Mucosa of descending colon (tissue), 3 donors: ENCODE data around the gene MAPKBP1. TPM values are rescaled to one million over a fixed set of nuclear protein-coding genes. Genes with fewer than 3 reads are reported as not detected.

ENCODE experiments used
- ATAC-seq: fragments of 200-7000 bp; cut with Tn5 transposase; one replicate; pipeline ENCODE4 v1.9.1; 2020; ENCODE audit warnings: mild to moderate bottlenecking, moderate library complexity
- DNase-seq, 3 donors: peaks; one replicate each; pipeline ENCODE4 v3.0.0-alpha.2; 2020
- H3K36me3 ChIP-seq: fragments of 200-600 bp; one replicate; pipeline ENCODE4 v1.8.0; 2021; ENCODE audit warnings: low read depth, mild to moderate bottlenecking
- H3K4me1 ChIP-seq: fragments of 200-600 bp; one replicate; pipeline ENCODE4 v1.8.0; 2021; ENCODE audit warnings: low read depth, mild to moderate bottlenecking
- H3K4me3 ChIP-seq: fragments of 200-600 bp; one replicate; pipeline ENCODE4 v1.8.0; 2021; ENCODE audit warnings: mild to moderate bottlenecking
- H3K9me3 ChIP-seq: fragments of 200-600 bp; one replicate; pipeline ENCODE4 v1.8.0; 2021; ENCODE audit warnings: mild to moderate bottlenecking
- intact Hi-C, 2 donors: fragments of 100-400 bp; cut with DNase I in 1 of 2; cut with micrococcal nuclease in 1 of 2; formaldehyde crosslinking; loops; one replicate each; pipeline versions ENCODE4 v1.11.0 to v1.11.1; 2022; cut with DNase I, micrococcal nuclease
- total RNA-seq, 3 donors: library from RNA; stranded (reverse); fragmentation: NEBNext Ultra II Directional in 2 of 3; extraction: Animal tissue kit (Norgen Biotek cat#: 25700) in 2 of 3; gene quantifications; one replicate each; pipeline versions ENCODE4 v1.2.1 to v1.2.4, GENCODE V29; 2021 to 2023
- TF ChIP-seq, protein P1 (sequence below): fragments of 200-600 bp; IDR thresholded peaks from one replicate; pipeline ENCODE4 v1.8.0; 2022; ENCODE audit warnings: antibody characterized with exemption, mild to moderate bottlenecking
- donor health status: DM: no; HTN: no; CAD: no; lungs with moderate emphysema.
- donor health status: DM: no; HTN: no; CAD: no.
- donor health status: DM: no; HTN: yes; CAD: no.

Gene MAPKBP1
- total RNA-seq, 3 donors from 2014 or later: 15.2 to 35.5 (median 16.0) TPM

DNA sequence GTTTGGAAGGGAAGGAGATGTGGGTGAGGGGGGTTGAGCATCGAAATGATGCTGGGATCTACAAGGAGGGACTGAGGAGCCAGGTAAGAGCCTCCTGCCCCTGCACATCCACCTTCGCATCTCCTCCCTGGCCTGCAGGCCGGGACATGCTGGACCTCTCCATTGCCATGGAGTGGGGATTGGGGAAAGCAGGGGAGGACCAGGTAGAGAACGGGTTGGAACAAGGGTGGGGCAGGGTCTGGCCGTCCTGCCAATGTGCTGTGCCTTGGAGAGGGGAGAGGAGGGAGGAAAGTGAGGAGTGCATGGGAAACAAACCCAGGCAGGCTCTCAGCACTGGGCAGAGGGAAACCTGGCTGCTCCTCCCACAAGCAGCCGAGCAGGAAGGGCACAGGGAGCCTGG, 74.9 kb downstream of the MAPKBP1 start:
- DNase-seq (no peak), ATAC-seq (no peak)
- TF ChIP-seq, protein P1, sequence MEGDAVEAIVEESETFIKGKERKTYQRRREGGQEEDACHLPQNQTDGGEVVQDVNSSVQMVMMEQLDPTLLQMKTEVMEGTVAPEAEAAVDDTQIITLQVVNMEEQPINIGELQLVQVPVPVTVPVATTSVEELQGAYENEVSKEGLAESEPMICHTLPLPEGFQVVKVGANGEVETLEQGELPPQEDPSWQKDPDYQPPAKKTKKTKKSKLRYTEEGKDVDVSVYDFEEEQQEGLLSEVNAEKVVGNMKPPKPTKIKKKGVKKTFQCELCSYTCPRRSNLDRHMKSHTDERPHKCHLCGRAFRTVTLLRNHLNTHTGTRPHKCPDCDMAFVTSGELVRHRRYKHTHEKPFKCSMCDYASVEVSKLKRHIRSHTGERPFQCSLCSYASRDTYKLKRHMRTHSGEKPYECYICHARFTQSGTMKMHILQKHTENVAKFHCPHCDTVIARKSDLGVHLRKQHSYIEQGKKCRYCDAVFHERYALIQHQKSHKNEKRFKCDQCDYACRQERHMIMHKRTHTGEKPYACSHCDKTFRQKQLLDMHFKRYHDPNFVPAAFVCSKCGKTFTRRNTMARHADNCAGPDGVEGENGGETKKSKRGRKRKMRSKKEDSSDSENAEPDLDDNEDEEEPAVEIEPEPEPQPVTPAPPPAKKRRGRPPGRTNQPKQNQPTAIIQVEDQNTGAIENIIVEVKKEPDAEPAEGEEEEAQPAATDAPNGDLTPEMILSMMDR: no peak
- Histone ChIP-seq H3K4me1 (no peaks in the 10 kb centered on the region), H3K36me3 (no peaks in the 10 kb centered on the region), H3K9me3 (no peaks in the 10 kb centered on the region), H3K4me3 (no peak overlapping the region)
- intact Hi-C loops: no loop called here

DNA sequence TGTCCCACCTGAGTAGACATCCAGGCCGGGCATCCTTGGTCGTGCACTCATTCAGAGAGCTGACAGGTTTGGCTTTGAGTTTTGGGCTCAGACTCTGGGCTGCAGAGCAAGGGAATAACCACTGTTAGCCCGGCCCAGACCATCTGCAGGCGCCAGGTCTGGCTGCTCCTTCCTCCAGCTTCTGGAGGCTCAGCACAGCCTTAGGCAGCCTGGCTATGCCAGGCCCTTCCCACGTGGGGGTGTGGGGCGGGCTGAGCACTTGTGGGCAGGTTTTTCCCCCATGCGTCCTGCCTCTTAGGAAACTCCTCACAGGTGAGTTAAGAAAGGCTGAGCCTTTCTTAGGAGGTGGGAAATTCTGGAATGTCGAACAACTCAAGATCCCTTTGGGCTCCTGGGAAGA, 75.6 kb downstream of the MAPKBP1 start:
- H3K4me1 ChIP-seq: no peaks in the 10 kb centered on the region
- intact Hi-C loops: no loop called here
- H3K36me3 ChIP-seq: no peaks in the 10 kb centered on the region
- DNase-seq (no peak), ATAC-seq (no peak)
- TF ChIP-seq, protein P1: no peak
- no peaks in the 10 kb centered on the region for H3K9me3 ChIP-seq
- H3K4me3 ChIP-seq: no peak overlapping the region

DNA sequence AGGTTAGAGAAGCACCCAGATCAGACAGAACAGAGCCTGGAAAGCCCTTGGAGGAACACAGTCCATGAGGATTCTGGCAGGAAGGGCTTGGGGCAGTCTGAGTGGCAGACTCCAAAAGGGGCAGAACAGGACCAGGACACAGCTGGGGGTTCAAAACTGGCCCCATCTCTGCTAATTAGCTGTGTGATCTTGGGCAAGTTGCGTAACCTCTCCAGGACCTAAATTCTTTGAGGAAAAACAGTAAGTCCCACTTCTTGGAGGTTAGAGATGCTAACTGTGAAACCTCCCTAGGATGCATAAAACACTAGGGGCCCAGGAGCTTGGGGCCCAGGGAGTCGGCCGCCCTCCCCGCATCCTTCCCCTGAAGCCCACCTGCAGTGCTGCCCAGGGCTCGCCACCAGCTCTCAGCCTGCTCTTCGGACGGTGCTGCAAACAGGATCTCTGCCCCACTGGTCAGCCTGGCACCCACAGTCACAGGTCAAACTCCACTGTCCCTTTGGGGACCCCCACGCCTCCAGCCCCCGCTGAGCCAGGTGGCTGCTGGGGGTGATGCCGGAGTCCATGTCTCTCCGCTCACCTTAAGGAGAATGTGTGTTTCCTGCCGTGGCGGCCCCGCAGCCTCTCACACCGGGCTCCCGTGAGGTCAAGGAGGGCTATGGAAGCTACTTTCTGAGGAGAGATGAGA, 76.3 kb downstream of the MAPKBP1 start:
- DNase-seq: no peak
- no peak overlapping the region for H3K4me3 ChIP-seq
- H3K9me3 ChIP-seq: no peaks in the 10 kb centered on the region
- H3K36me3 ChIP-seq: no peaks in the 10 kb centered on the region
- TF ChIP-seq, protein P1: no peak
- ATAC-seq: no peak
- intact Hi-C loops: no loop called here
- H3K4me1 ChIP-seq: no peaks in the 10 kb centered on the region

DNA sequence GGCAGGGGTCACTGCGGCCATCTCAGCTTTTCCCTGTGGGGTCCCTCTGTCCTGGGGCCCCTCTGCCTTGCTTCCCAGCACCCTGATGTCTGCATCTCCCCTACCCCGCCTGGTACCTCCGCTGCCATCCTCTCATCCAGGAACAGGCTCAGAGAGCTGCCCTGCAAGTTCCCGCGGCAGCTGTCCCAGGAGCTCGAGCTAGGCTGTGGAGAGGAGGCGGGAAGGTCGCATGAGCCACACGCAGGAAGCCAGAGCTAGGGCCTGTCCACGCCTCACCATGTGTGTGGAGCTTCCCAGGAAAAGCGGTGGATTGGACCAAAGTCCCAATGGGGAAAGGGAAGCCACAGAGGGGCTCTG, 76.9 kb downstream of the MAPKBP1 start:
- TF ChIP-seq, protein P1: no peak
- H3K36me3 ChIP-seq: no peaks in the 10 kb centered on the region
- ATAC-seq (no peak), DNase-seq (no peak)
- intact Hi-C loops: no loop called here
- no peak overlapping the region for H3K4me3 ChIP-seq
- H3K4me1 ChIP-seq: no peaks in the 10 kb centered on the region
- H3K9me3 ChIP-seq: no peaks in the 10 kb centered on the region

DNA sequence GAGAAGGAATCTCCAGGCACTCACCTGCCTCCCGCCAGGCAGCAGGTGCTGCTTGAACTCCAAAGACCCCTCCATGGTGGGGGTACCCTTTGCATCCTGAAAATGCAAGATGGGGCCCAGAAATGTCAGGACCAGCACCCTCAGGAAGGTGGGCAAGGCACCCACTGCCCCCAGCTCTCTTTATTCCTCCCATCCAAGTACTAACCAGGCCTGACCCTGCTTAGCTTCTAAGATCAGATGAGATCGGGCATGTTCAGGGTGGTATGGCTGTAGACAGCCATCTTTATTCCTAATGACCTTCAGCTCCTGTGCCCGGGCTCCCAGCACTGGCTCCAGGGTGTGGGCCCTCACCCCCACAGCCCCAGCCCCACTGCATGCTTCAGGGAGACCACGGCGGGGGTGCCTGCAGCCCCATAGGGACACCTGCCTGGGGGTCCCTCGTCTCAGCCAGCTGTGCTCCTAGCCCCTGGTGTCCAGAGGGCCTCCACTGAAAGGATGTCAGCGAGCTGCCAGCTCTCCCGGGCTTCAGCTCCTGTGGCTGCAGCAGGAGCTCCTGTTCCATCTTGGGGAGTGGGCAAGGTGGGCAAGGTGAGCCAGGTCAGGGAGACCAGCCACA, 77.6 kb downstream of the MAPKBP1 start:
- TF ChIP-seq, protein P1: no peak
- DNase-seq (no peak), ATAC-seq (no peak)
- Histone ChIP-seq H3K36me3 (no peaks in the 10 kb centered on the region), H3K9me3 (no peaks in the 10 kb centered on the region), H3K4me1 (no peaks in the 10 kb centered on the region), H3K4me3 (no peak overlapping the region)
- intact Hi-C loops: no loop called here
